Right ventricle myocardium superior (tissue), 1 donor: ENCODE data around the gene ESYT1. TPM values are rescaled to one million over a fixed set of nuclear protein-coding genes. Genes with fewer than 3 reads are reported as not detected.

Source experiments
- ATAC-seq: fragments of 200-7000 bp; cut with Tn5 transposase; one replicate; pipeline ENCODE4 v1.9.1; 2020; ENCODE audit warnings: mild to moderate bottlenecking; ENCODE audit not compliant: poor library complexity
- DNase-seq: peaks from one replicate; pipeline ENCODE4 v3.0.0-alpha.2; 2020
- intact Hi-C: fragments of 100-400 bp; cut with DNase I; formaldehyde crosslinking; loops from one replicate; pipeline ENCODE4 v1.11.2; 2022
- total RNA-seq: library from RNA; stranded (reverse); fragmentation: NEBNext Ultra II Directional; extraction: Animal tissue kit (Norgen Biotek cat#: 25700); gene quantifications from one replicate; pipeline ENCODE4 v1.2.1, GENCODE V29; 2021
- donor health status: DM: no; HTN: yes; CAD: no; lungs with severe emphysema.

Gene ESYT1
- total RNA-seq, 1 donor from 2014 or later, result 27.0 TPM

DNA sequence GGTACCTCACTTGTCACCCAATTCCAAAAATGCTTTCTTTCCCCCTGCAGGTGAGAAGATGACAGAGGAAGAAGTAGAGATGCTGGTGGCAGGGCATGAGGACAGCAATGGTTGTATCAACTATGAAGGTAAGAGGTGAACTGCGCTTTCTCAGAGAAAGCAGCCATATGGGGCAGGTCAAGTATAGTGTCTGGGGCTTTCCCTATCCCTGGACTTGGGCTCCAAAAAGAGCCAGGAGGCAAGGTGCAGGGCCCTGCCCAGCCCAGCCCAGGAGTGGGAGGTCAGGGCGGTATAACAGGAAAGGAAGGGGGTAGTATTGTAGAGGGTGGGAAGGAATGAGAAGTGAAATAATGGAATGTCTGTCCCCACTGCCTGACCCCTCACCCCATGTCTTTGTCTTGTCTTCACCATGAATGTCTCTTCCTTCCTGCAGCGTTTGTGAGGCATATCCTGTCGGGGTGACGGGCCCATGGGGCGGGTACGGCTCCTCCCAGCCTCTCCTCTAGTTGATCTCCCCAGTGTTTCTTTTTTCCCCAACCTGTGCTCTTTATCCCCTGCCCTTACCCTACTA, 32.2 kb downstream of the ESYT1 start:
- intact Hi-C loops, result no loop called here
- no peak for ATAC-seq

GRCh38 chr12:56160894-56161689, 33.0 kb downstream of the ESYT1 start:
- ATAC-seq (no peak), DNase-seq (no peak)
- intact Hi-C loops, result no loop called here

More for the DNA sequence above, 32.2 kb downstream of the ESYT1 start:
- DNase-seq, result no peak

- intact Hi-C loops, result no loop called here
- no peak for ATAC-seq
These were observed 33.8 kb downstream of the ESYT1 start for GRCh38 chr12:56161690-56162351.

GRCh38 chr12:56162468-56163290, 34.6 kb downstream of the ESYT1 start:
- no peak for DNase-seq
- intact Hi-C loops, result no loop called here
- no peak for ATAC-seq

More at GRCh38 chr12:56161690-56162351, 33.8 kb downstream of the ESYT1 start:
- no peak for DNase-seq

DNA sequence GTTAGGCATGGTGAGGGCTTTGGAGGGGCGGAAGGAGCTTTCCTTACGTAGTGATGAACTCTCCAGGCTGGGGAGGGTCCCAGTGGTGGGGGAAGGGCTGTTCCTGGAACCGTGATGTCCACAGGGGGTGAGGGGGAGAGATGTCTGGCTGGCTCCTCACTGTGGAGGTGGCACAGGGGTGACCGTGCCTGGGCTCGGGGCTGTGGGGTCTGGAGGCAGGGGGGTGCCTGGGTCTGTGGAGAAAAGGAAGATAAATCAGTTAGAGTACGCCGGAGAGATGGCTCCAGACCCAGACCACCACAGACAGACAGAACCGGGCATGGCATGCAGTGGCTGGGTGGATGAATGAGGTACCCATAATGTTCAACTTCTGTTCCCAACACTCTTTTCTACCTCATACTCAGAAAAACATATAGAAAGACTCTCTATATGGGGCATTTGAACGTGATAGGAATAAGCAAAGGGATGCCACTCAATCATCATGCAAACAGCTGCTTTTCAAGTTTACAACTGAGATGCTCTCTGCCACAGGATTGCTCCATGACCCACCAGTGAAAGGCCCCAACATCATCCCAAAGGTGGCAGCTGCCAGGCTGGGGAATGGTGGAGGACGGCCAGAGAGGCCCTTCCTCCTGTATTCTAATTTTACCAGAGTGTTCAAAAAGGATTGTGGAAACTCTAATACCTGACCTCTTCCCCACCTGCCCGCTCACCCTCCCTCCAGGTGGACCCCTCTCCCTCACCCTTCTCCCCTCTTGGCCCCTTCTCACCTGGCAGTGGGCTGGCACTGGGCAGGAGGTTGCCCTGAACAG, 35.7 kb downstream of the ESYT1 start:
- ATAC-seq (no peak), DNase-seq (no peak)
- intact Hi-C loops, result no loop called here

DNA sequence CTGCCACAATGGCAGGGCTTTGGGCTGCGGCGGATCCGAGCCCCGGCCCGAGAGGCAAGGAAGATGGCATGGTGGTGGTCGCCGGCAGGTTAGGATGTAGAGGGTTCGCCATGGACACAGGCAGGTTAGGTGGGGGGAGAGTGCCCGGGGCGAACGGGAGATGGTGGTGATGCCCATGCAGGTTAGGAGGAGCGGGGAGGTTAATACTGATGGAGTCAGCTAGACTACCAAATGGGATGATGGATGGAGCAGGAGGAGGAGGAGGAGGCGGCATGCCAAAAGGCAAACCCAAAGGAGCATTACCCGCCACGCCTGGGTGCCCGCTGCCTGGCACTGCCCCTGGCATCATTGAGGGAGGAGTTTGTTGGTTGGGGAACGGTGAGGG, 36.3 kb downstream of the ESYT1 start:
- ATAC-seq, result no peak
- no peak for DNase-seq
- intact Hi-C loops, result no loop called here

GRCh38 chr12:56165369-56165768, 37.3 kb downstream of the ESYT1 start:
- intact Hi-C loops, result no loop called here
- DNase-seq, result no peak
- peak; percentile 11 for ATAC-seq

GRCh38 chr12:56169229-56169759, 41.2 kb downstream of the ESYT1 start:
- ATAC-seq, result no peak
- intact Hi-C loops, result no loop called here
- DNase-seq, result no peak

DNA sequence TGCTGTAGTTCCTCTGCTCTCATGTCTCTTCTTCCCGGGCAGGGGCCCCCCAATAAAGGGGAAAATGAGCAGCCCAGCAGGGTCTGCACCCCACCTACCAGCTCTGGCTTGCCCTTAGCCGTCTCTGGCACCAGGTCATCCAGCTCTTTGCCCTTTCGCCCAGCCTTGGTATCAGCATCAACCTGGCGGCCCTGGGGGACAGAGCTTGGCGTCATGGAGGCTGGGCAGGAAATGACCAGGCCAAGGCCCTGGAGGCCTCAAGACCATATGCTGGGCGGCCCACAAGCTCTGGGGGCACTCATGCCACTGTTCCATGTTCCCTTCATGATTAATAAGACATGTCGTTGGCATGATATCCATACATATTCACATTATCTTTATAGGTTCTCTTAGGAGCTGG, 44.8 kb downstream of the ESYT1 start:
- ATAC-seq (no peak), DNase-seq (no peak)
- intact Hi-C loops, result no loop called here

- intact Hi-C loops, result no loop called here
- ATAC-seq (no peak), DNase-seq (no peak)
These were observed 50.3 kb downstream of the ESYT1 start for GRCh38 chr12:56178347-56178746.

DNA sequence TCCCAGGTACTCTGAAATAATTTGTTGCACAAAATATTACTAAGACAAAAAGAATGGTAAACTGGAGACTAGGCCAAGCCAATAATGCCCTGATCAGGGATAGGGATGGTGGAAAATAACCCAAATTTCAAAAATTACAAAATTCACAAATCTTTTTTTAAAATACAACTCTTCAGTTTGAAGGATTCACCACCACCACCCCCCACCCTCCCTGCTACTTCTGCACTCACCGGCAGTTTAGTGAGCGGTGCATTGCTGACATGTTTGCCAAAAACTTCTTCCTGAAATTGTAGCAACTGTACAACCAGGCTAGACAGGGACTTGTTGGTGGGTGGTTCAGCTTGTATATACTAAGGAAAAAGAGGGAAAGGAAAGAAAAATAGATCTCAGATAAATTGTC, 58.9 kb downstream of the ESYT1 start:
- DNase-seq (no peak), ATAC-seq (no peak)
- intact Hi-C loops, result no loop called here

- DNase-seq (no peak), ATAC-seq (no peak)
- intact Hi-C loops, result loop anchor here (2.0 kb wide), 1 partner anchor 69 kb away; the partner anchor contains the start of gene ZC3H10
These were observed 60.2 kb downstream of the ESYT1 start for GRCh38 chr12:56188131-56188777.

DNA sequence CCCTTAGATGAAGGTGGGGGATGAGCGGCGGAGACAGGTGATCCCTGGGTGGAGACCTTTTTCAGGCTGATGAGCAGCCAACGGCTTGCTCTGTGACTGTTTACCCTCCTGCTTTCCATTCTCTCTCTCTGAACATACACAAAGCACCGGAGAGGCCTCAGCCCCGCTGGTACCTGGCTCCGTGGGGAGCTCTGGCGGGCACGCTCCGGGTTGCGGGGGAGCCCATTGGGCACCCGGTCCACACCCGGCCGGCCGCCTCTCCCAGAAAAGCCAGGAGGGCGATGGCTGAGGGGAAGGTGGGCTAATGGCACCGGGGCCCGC, 60.7 kb downstream of the ESYT1 start:
- peak; percentile 4 for ATAC-seq
- intact Hi-C loops, result loop anchor here (2.0 kb wide), 1 partner anchor 70 kb away; the partner anchor contains the start of gene ZC3H10
- no peak for DNase-seq

DNA sequence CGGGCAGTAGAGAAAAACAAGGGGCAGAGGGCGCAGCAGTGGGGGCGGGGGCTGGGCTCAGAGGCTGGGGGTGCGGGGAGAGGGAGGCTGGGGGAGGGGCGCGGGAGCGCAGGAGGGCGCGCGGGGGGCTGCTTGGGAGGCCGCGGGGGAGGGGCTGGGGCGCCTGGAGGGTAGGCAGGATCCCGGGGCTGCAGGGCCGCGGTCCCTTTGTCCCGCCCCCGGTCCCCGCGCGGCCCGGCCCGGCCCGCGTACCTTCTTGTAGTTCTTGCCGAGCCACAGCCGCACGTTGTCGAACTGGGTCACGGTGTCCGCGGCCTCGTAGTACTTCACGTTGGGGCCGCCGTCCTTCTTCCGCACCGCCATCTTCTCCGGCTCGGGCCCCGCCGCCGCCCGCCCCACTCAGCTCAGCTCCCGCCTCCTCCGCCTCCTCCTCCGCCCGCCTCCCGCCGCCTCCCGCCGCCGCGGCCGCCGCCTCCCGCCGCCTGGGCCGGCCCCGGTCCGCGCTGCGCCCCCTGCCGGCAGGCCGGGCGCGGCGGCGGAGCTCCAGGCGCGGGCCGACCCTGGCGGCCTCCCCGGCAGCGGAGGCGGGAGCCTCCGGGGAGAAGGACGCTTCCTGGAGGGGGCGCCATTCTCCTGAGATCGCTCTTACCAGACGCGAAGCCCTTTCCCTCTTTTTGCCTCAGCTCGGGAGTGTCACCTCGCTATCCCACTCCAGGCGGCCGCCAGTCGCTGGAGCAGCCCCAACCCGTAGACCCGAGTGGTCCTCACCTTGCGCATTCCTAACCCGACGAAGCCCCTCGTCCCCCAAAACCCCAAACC, 61.2 kb downstream of the ESYT1 start, which contains the start of gene SMARCC2:
TSS of gene SMARCC2 (minus strand) at position 385 of the 819 bp plus-strand sequence. CDS start at position 363, 22 bp downstream.
- intact Hi-C loops, result loop anchor here (2.0 kb wide), 1 partner anchor 71 kb away; the partner anchor contains the start of gene ZC3H10

GRCh38 chr12:56189918-56190694, 62.0 kb downstream of the ESYT1 start:
- intact Hi-C loops, result loop anchor here (2.0 to 5.0 kb wide), 3 partner anchors 33 to 277 kb away; partner anchors contain the start of genes SPRYD4 and ZC3H10
- ATAC-seq, result peak; percentile 68
- DNase-seq, result peak; percentile 81

More for the DNA sequence above, 61.2 kb downstream of the ESYT1 start, which contains the start of gene SMARCC2:
- ATAC-seq (peak; percentile 90), DNase-seq (peak; percentile 92)
